ENCODE results near the gene RGS8.
A peak's percentile ranks its signal among the peaks of the same experiment; 100 is the strongest.
"Not testable (repeated sequence)": the region's sequence is repeated elsewhere in the genome, so short reads cannot be mapped to it uniquely, and the experiment has no call there.

RGS8 gene

GRCh38 chr1:182700351-182700709 is 15.9 kb upstream of the RGS8 start:
- TF ChIP-seq, protein P1, sequence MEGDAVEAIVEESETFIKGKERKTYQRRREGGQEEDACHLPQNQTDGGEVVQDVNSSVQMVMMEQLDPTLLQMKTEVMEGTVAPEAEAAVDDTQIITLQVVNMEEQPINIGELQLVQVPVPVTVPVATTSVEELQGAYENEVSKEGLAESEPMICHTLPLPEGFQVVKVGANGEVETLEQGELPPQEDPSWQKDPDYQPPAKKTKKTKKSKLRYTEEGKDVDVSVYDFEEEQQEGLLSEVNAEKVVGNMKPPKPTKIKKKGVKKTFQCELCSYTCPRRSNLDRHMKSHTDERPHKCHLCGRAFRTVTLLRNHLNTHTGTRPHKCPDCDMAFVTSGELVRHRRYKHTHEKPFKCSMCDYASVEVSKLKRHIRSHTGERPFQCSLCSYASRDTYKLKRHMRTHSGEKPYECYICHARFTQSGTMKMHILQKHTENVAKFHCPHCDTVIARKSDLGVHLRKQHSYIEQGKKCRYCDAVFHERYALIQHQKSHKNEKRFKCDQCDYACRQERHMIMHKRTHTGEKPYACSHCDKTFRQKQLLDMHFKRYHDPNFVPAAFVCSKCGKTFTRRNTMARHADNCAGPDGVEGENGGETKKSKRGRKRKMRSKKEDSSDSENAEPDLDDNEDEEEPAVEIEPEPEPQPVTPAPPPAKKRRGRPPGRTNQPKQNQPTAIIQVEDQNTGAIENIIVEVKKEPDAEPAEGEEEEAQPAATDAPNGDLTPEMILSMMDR (IDR thresholded peaks at IDR 0.05; ENCODE audit: unreplicated experiment in 3 of 3) = no peak
- H3K9me3 Mint-ChIP-seq = no peaks in the 10 kb centered on the region
- H3K27ac Mint-ChIP-seq = peak overlapping the region; percentile 73 to 93 (median 91)
- peak overlapping the region; percentile 5 to 62 (median 37) for H3K4me3 Mint-ChIP-seq
- H3K36me3 Mint-ChIP-seq (ENCODE audit: low read depth) = no peaks in the 10 kb centered on the region
- peaks cover 8% of the 10 kb centered on the region for H3K27me3 Mint-ChIP-seq (ENCODE audit: low read depth)
- peaks cover 39% of the 10 kb centered on the region for H3K4me1 Mint-ChIP-seq

DNA sequence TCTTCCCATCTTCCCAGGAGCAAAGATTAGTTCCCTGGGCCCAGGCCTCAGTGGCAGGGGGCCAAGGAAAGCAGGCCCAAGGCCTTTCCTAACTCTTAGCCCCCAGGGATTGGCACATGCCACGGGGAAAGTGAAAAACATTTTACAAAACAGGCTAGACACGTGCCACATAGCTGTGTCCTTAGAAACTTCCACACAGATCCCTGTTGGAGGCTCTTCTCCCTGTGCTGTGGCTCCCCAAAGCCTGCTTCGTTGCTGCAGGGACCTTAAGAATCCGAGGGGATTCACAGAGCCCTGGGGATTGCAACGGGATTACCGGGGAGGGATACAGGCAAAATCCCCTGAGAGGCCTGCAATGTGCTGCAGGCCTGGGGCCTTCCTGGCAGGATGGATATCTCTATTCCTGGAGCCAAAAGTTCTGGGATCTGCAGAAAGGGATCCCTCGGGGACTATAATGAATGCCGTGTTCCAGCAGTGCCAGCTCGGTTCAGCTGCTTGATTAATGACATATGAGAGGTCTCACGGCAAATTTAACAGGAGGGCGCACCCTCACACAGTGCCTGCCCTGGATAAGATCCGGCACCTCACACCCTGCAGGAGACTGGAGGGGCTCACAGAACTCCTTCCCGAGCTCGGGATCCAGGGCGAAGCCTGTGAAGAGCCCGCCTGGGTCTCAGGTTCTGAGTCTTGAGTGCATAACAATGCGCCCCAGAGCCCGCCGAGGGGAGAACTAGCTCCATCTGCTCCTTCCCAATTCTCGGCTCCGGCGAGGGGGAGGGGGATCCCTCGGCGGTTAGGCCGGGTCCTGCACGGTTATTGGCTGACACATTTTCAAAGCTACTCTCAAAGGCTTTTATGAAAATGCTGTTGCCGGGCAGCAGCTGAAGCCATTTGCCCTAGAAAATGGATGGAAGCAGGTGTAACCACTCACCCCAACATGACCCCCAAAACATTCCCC is 15.3 kb upstream of the RGS8 start:
- TF ChIP-seq, protein P1 (IDR thresholded peaks at IDR 0.05; ENCODE audit: unreplicated experiment in 3 of 3) = no peak
- Mint-ChIP-seq H3K4me1 (peaks cover 39% of the 10 kb centered on the region), H3K27me3 (ENCODE audit: low read depth) (peaks cover 8% of the 10 kb centered on the region), H3K4me3 (peak overlapping the region; percentile 5 to 62 (median 47)), H3K9me3 (no peaks in the 10 kb centered on the region), H3K36me3 (ENCODE audit: low read depth) (no peaks in the 10 kb centered on the region), H3K27ac (peak overlapping the region; percentile 73 to 93 (median 91))

GRCh38 chr1:182698971-182699370 is 14.6 kb upstream of the RGS8 start:
- H3K9me3 Mint-ChIP-seq = no peaks in the 10 kb centered on the region
- peak overlapping the region in 1 of 3 experiments; percentile 17 for H3K4me3 Mint-ChIP-seq
- no peaks in the 10 kb centered on the region for H3K36me3 Mint-ChIP-seq (ENCODE audit: low read depth)
- peak overlapping the region; percentile 73 to 93 (median 91) for H3K27ac Mint-ChIP-seq
- TF ChIP-seq, protein P1 (IDR thresholded peaks at IDR 0.05; ENCODE audit: unreplicated experiment in 3 of 3) = no peak
- peaks cover 39% of the 10 kb centered on the region for H3K4me1 Mint-ChIP-seq
- H3K27me3 Mint-ChIP-seq (ENCODE audit: low read depth) = peaks cover 8% of the 10 kb centered on the region

DNA sequence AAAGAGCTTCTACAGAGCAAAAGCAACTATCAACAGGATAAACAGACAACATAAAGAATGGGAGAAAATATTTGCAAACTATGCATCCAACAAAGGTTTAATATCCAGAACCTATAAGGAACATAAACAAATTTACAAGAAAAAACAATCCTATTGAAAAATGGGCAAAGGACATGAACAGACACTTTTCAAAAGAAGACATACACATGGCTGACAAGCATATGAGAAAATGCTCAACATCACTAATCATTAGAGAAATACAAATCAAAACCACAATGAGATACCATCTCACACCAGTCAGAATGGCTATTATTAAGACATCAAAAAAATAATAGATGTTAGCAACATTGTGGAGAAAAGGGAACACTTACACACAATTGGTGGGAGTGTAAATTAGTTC is 8.8 kb upstream of the RGS8 start:
- not testable (repeated sequence) for H3K27ac Mint-ChIP-seq; H3K36me3 Mint-ChIP-seq (ENCODE audit: low read depth); H3K4me3 Mint-ChIP-seq; H3K27me3 Mint-ChIP-seq (ENCODE audit: low read depth)
- Mint-ChIP-seq H3K4me1 (peaks cover 16% of the 10 kb centered on the region), H3K9me3 (peaks cover 21% of the 10 kb centered on the region)

DNA sequence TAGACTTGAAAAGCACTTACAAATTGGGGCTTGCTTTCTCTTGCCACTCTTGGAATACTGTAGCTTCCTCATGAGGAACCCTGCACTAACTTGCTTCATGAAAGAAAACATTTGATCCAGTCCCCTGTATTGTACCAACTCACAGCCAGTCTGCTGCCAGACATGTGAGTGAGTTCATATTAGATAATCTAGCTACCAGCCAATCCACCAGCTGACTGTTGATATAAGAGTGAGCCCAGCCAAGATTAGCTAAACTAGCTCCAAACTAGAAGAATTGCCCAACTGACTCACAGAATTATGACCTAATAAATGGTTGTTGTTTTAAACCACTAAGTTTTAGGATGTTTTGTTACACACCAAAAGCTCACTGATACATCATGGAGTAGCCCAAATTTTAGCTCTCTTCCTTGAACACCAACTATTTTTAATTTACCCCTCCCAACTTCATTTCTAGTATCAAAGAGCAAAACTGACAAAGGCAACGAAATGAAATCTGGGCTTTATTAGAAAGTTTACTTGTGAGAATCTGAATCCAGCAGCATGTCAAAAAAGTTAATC is 6.6 kb upstream of the RGS8 start:
- H3K27ac Mint-ChIP-seq = no peak overlapping the region
- H3K27me3 Mint-ChIP-seq (ENCODE audit: low read depth) = peaks cover 4% of the 10 kb centered on the region
- H3K36me3 Mint-ChIP-seq (ENCODE audit: low read depth) = no peaks in the 10 kb centered on the region
- peaks cover 21% of the 10 kb centered on the region for H3K9me3 Mint-ChIP-seq
- H3K4me3 Mint-ChIP-seq = no peak overlapping the region
- no peaks in the 10 kb centered on the region for H3K4me1 Mint-ChIP-seq
- TF ChIP-seq, protein P1 (IDR thresholded peaks at IDR 0.05; ENCODE audit: unreplicated experiment in 3 of 3) = no peak

DNA sequence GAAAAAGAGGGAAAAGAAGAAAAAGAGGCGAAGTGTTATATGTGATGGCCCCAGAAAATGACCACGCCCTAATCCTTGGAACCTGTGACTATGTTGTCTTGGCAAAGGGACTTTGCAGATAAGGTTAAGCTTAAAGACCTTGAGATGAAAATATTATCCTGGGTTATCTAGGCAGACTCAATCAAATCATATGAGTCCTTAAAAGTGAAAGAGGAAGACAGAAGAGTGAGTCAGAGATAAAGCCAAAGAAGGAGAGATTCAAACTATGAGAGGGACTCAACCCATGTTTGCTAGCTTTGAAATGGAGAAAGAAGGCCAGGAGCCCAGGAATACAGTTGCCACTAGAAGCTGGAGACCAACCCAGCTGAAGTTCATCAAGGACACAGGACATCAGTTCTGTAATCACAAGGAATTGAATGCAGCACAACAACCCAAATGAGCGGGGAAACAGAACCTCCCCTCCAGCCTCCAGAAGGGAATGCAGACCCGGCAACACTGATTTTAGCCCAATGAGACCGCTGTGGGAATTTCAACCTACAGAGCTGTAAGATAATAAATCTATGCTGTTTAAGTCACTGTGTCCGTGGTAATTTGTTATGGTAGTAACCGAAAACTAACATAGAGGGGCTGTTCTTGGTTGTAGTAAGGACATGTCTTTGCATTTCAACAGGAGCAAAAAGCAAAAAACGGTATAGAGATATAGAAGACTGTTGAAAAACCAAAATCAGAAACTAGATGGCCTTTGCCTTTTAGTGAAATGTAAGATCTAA is 4.2 kb upstream of the RGS8 start:
- TF ChIP-seq, protein P1 (IDR thresholded peaks at IDR 0.05; ENCODE audit: unreplicated experiment in 3 of 3) = no peak
- Mint-ChIP-seq H3K9me3 (peaks cover 18% of the 10 kb centered on the region), H3K4me3 (no peak overlapping the region), H3K36me3 (ENCODE audit: low read depth) (no peaks in the 10 kb centered on the region), H3K27me3 (ENCODE audit: low read depth) (peaks cover 8% of the 10 kb centered on the region), H3K27ac (no peak overlapping the region), H3K4me1 (peaks cover 3% of the 10 kb centered on the region)
